Cardiac muscle cell (in vitro differentiated cells and primary cell): ENCODE results near the gene LIPA. TPM values are rescaled to one million over a fixed set of nuclear protein-coding genes. Genes with fewer than 3 reads are reported as not detected.
A peak's percentile ranks its signal among the peaks of the same experiment; 100 is the strongest.

Source experiments
- DNase-seq, 2 donors: peaks; one replicate each; pipeline versions ENCODE4 v3.0.0 to v3.0.0-alpha.2; 2010 to 2017; ENCODE audit warnings: low read depth in 1 of 2, low spot score in 1 of 2
- H3K27ac ChIP-seq: fragments of 200-600 bp; sonication (generic); 2 replicates; pipeline ENCODE4 v1.5.1; 2016
- H3K27me3 ChIP-seq: fragments of 200-600 bp; sonication (generic); 2 replicates; pipeline ENCODE4 v1.6.0; 2016; ENCODE audit warnings: control low read depth
- H3K36me3 ChIP-seq: fragments of 200-600 bp; sonication (generic); 2 replicates; pipeline ENCODE4 v1.5.1; 2016; ENCODE audit warnings: control low read depth
- H3K4me1 ChIP-seq: fragments of 200-600 bp; sonication (generic); 2 replicates; pipeline ENCODE4 v1.8.1; 2017; ENCODE audit warnings: low read depth, mild to moderate bottlenecking, mixed run types
- H3K4me3 ChIP-seq: fragments of 200-600 bp; sonication (generic); 2 replicates; pipeline ENCODE4 v1.5.1; 2016; ENCODE audit warnings: mild to moderate bottlenecking
- H3K9me3 ChIP-seq: fragments of 200-600 bp; sonication (generic); 2 replicates; pipeline ENCODE4 v1.5.1; 2017; ENCODE audit warnings: low read depth, mild to moderate bottlenecking, control low read depth
- CTCF ChIP-seq: IDR thresholded peaks from 2 replicates; pipeline ENCODE4 v1.5.1; 2012; ENCODE audit warnings: low read depth, mild to moderate bottlenecking, low read length
- polyA plus RNA-seq: library from polyadenylated mRNA; unstranded; fragments of >200 nt; fragmentation: Nextera tagmentation; extraction: Ambion mirVana; gene quantifications from 2 replicates; pipeline ENCODE4 v1.2.1, GENCODE V29; 2016
- total RNA-seq: library from RNA; depleted of rRNA; stranded (reverse); fragments of >200 nt; gene quantifications from 2 replicates; pipeline ENCODE4 v1.2.3, GENCODE V29; 2016

Gene LIPA
- total and polyA plus RNA-seq, 2 experiments from 2014 or later: 6.8 to 12.3 TPM

GRCh38 chr10:89217057-89217990, 34.3 kb downstream of the LIPA start:
- H3K4me3 ChIP-seq: no peak overlapping the region
- H3K27me3 ChIP-seq: peaks cover under 1% of the 10 kb centered on the region
- H3K36me3 ChIP-seq: no peaks in the 10 kb centered on the region
- H3K9me3 ChIP-seq: no peaks in the 10 kb centered on the region
- peaks cover 5% of the 10 kb centered on the region for H3K4me1 ChIP-seq
- peak; percentile 63 for TF ChIP-seq CTCF
- DNase-seq: peak; percentile 74 to 76
- peak overlapping the region; percentile 8 for H3K27ac ChIP-seq

- peaks cover 5% of the 10 kb centered on the region for H3K4me1 ChIP-seq
- no peak for TF ChIP-seq CTCF
- H3K27me3 ChIP-seq: peaks cover 13% of the 10 kb centered on the region
- no peaks in the 10 kb centered on the region for H3K36me3 ChIP-seq
- no peak for DNase-seq
- H3K4me3 ChIP-seq: no peak overlapping the region
- no peak overlapping the region for H3K27ac ChIP-seq
- no peaks in the 10 kb centered on the region for H3K9me3 ChIP-seq
These were observed 35.5 kb downstream of the LIPA start for GRCh38 chr10:89216056-89216455.

GRCh38 chr10:89215511-89215910, 36.1 kb downstream of the LIPA start:
- Histone ChIP-seq H3K27me3 (peaks cover 19% of the 10 kb centered on the region), H3K9me3 (no peaks in the 10 kb centered on the region), H3K4me3 (no peak overlapping the region), H3K27ac (no peak overlapping the region), H3K36me3 (no peaks in the 10 kb centered on the region), H3K4me1 (peaks cover 5% of the 10 kb centered on the region)
- TF ChIP-seq CTCF: no peak
- peak in 1 of 2 donors; percentile 27 for DNase-seq

- Histone ChIP-seq H3K27ac (no peak overlapping the region), H3K4me1 (peaks cover 5% of the 10 kb centered on the region), H3K27me3 (peaks cover 27% of the 10 kb centered on the region), H3K36me3 (no peaks in the 10 kb centered on the region), H3K9me3 (no peaks in the 10 kb centered on the region), H3K4me3 (no peak overlapping the region)
- no peak for TF ChIP-seq CTCF
- no peak for DNase-seq
These were observed 36.9 kb downstream of the LIPA start for GRCh38 chr10:89214566-89215165.

- Histone ChIP-seq H3K27me3 (peaks cover 41% of the 10 kb centered on the region), H3K36me3 (no peaks in the 10 kb centered on the region), H3K4me1 (peaks cover 5% of the 10 kb centered on the region), H3K27ac (no peak overlapping the region), H3K9me3 (no peaks in the 10 kb centered on the region), H3K4me3 (no peak overlapping the region)
- DNase-seq: peak; percentile 59 to 74
- TF ChIP-seq CTCF: peak; percentile 42
These were observed 38.3 kb downstream of the LIPA start for GRCh38 chr10:89213191-89213808.
